Endothelial cell of umbilical vein (primary cell): ENCODE results near the gene BCL2. TPM values are rescaled to one million over a fixed set of nuclear protein-coding genes. Genes with fewer than 3 reads are reported as not detected.

ENCODE experiments used
- BruUV-seq: library from RNA; stranded (reverse); fragments of 400-500 nt; replicated peaks from 2 replicates; lab custom pipeline; 2021; lab: Mats Ljungman, UMichigan
- CTCF ChIA-PET: fragments of 300-600, 350-600 bp; sonication (Branson Sonifier 250); formaldehyde crosslinking; loops from one replicate; lab custom pipeline; 2021; ENCODE audit warnings: antibody characterized with exemption, inconsistent platforms; lab: Charles Lee
- POLR2A ChIA-PET: fragments of 300-600, 350-600 bp; sonication (Branson Sonifier 250); formaldehyde crosslinking; loops from one replicate; lab custom pipeline; 2021; ENCODE audit warnings: antibody characterized with exemption, inconsistent platforms; lab: Charles Lee
- DNase-seq: peaks from one replicate; pipeline ENCODE4 v3.0.0-alpha.2; 2011; ENCODE audit warnings: low read depth, low spot score
- FAIRE-seq: peaks from 2 replicates; lab custom pipeline; 2011; peaks lifted over from hg19 to GRCh38; lab: Jason Lieb, UNC
- H2AFZ ChIP-seq: 2 replicates; pipeline ENCODE4 v1.6.0; 2012; ENCODE audit warnings: low read depth, low read length, control low read depth, inconsistent platforms
- H3K27ac ChIP-seq: 2 replicates; pipeline ENCODE4 v1.5.1; 2011; ENCODE audit warnings: low read depth, mild to moderate bottlenecking, control low read depth, low read length, moderate library complexity; ENCODE audit not compliant: insufficient read depth
- H3K27me3 ChIP-seq, 2 experiments: 2 replicates each; pipeline versions ENCODE4 v1.6.0 to v1.6.1; 2011; ENCODE audit warnings: low read length in 2 of 2, mixed read lengths in 1 of 2; ENCODE audit not compliant: control insufficient read depth in 2 of 2, insufficient read depth in 2 of 2
- H3K36me3 ChIP-seq, 2 experiments: 2 replicates in 1 of 2; 3 replicates in 1 of 2; pipeline ENCODE4 v1.5.1; 2011; ENCODE audit warnings: low read length in 2 of 2, mild to moderate bottlenecking in 1 of 2, moderate library complexity in 1 of 2; ENCODE audit not compliant: control insufficient read depth in 2 of 2, insufficient read depth in 2 of 2; ENCODE audit errors: extremely low read depth in 1 of 2
- H3K4me1 ChIP-seq: 3 replicates; pipeline ENCODE4 v1.5.1; 2011; ENCODE audit warnings: mild to moderate bottlenecking, low read length; ENCODE audit not compliant: control insufficient read depth, insufficient read depth; ENCODE audit errors: extremely low read depth
- H3K4me2 ChIP-seq: 2 replicates; pipeline ENCODE4 v1.6.1; 2011; ENCODE audit warnings: low read length, control low read depth, mixed read lengths; ENCODE audit not compliant: insufficient read depth
- H3K4me3 ChIP-seq, 3 experiments: fragments of 200-600 bp in 1 of 3; sonication (generic), shearing (Covaris generic) in 1 of 3; replicated peaks in 1 of 3; 2 replicates each; pipeline ENCODE4 v1.5.1; 2011 to 2016; ENCODE audit warnings: control low read depth in 3 of 3, low read length in 3 of 3, mild to moderate bottlenecking in 2 of 3, inconsistent platforms in 1 of 3, low read depth in 1 of 3, moderate library complexity in 1 of 3; ENCODE audit not compliant: insufficient read depth in 1 of 3
- H3K79me2 ChIP-seq: 2 replicates; pipeline ENCODE4 v1.6.0; 2012; ENCODE audit warnings: low read length, inconsistent platforms; ENCODE audit not compliant: control insufficient read depth, insufficient read depth
- H3K9ac ChIP-seq: replicated peaks from 2 replicates; pipeline ENCODE3; 2011; ENCODE audit warnings: low read length, control low read depth; ENCODE audit not compliant: insufficient read depth; ENCODE audit errors: extremely low read depth
- H3K9me1 ChIP-seq: replicated peaks from 3 replicates; pipeline ENCODE4 v1.6.0; 2011; ENCODE audit warnings: mild to moderate bottlenecking, low read length; ENCODE audit not compliant: control insufficient read depth, insufficient read depth; ENCODE audit errors: extremely low read depth
- H3K9me3 ChIP-seq: replicated peaks from 2 replicates; pipeline ENCODE4 v1.5.1; 2012; ENCODE audit warnings: low read length, inconsistent platforms; ENCODE audit not compliant: control insufficient read depth, insufficient read depth
- H4K20me1 ChIP-seq: replicated peaks from 2 replicates; pipeline ENCODE3; 2011; ENCODE audit warnings: mild to moderate bottlenecking, low read length; ENCODE audit not compliant: control insufficient read depth, insufficient read depth; ENCODE audit errors: extremely low read depth
- CTCF ChIP-seq, 2 donors: IDR thresholded peaks; 1 replicate in 1 of 2; 2 replicates in 1 of 2; pipeline ENCODE4 v1.5.1; 2011; ENCODE audit warnings: low read length in 2 of 2, mild to moderate bottlenecking in 2 of 2, moderate library complexity in 2 of 2, control low read depth in 1 of 2, inconsistent platforms in 1 of 2, low read depth in 1 of 2; ENCODE audit not compliant: insufficient read depth in 1 of 2; ENCODE audit errors: extremely low read depth in 1 of 2
- EZH2 ChIP-seq: IDR thresholded peaks from 2 replicates; pipeline ENCODE4 v1.6.1; 2012; ENCODE audit warnings: borderline replicate concordance, low read depth, mild to moderate bottlenecking, moderate library complexity, low read length, inconsistent platforms; ENCODE audit not compliant: severe bottlenecking
- FOS ChIP-seq: IDR thresholded peaks from 2 replicates; pipeline ENCODE4 v1.6.1; 2011; ENCODE audit warnings: mild to moderate bottlenecking, low read length, moderate library complexity, borderline replicate concordance; ENCODE audit not compliant: insufficient read depth
- GATA2 ChIP-seq: IDR thresholded peaks from 2 replicates; pipeline ENCODE4 v1.7.0; 2011; ENCODE audit warnings: low read depth, mild to moderate bottlenecking, moderate library complexity, mixed read lengths, low read length; ENCODE audit not compliant: insufficient read length, insufficient read depth
- JUN ChIP-seq: IDR thresholded peaks from 2 replicates; pipeline ENCODE4 v1.6.1; 2011; ENCODE audit warnings: borderline replicate concordance, low read depth; ENCODE audit not compliant: insufficient read length, insufficient read depth
- MAX ChIP-seq: IDR thresholded peaks from 2 replicates; pipeline ENCODE4 v1.6.1; 2011; ENCODE audit not compliant: insufficient read depth, insufficient read length
- MYC ChIP-seq: IDR thresholded peaks from one replicate; pipeline ENCODE4 v1.6.1; 2011; ENCODE audit warnings: mild to moderate bottlenecking, low read depth, low read length
- POLR2A ChIP-seq: IDR thresholded peaks from 2 replicates; pipeline ENCODE4 v1.6.1; 2012; ENCODE audit warnings: low read depth, mild to moderate bottlenecking, control low read depth, low read length
- POLR2AphosphoS5 ChIP-seq: IDR thresholded peaks from 2 replicates; pipeline ENCODE4 v1.6.1; 2012; ENCODE audit warnings: low read depth, mild to moderate bottlenecking, control low read depth, low read length, moderate library complexity; ENCODE audit not compliant: insufficient read depth
- dilution Hi-C: fragments of 300-500 bp; cut with MboI; formaldehyde crosslinking; loops from one replicate; pipeline ENCODE4 v1.15.0; 2019; ENCODE audit warnings: low sequenced_read_pairs; ENCODE audit not compliant: extremely low pct_ligation_motif_present
- intact Hi-C: fragments of 100-400 bp; cut with micrococcal nuclease; formaldehyde crosslinking; loops from one replicate; pipeline ENCODE4 v1.10.0; 2022
- polyA plus RNA-seq, 4 experiments: library from polyadenylated mRNA; depleted of rRNA in 3 of 4; stranded (reverse) in 3 of 4; unstranded in 1 of 4; fragments of >200 nt; gene quantifications; 2 replicates each; pipeline versions ENCODE4 v1.2.1 to v1.2.3, GENCODE V29; 2011 to 2012; ENCODE audit warnings: missing spikeins in 1 of 4
- total RNA-seq: library from RNA; stranded (reverse); gene quantifications from 2 replicates; pipeline ENCODE4 v1.2.3, GENCODE V29; 2021

The BCL2 gene
- total and polyA plus RNA-seq, 2 donors (not counting 3 experiments of a cell fraction or from before 2014, with no cell fraction given) = 0.35 to 5.0 TPM

- DNase-seq (no peak), FAIRE-seq (no peak)
- no peaks in the 10 kb centered on the region for H3K9me1 ChIP-seq
- H3K36me3 ChIP-seq = no peaks in the 10 kb centered on the region
- H4K20me1 ChIP-seq = no peaks in the 10 kb centered on the region
- CTCF ChIA-PET = interaction anchor here (1.3 to 3.9 kb wide), 3 partner anchors 10 to 299 kb away, joined by 5 to 30 read pairs (median 5); no protein-coding TSS in a partner anchor
- BruUV-seq = no TSS peak
- POLR2A ChIA-PET = no interaction called here
- peaks cover 0 to 9% of the 10 kb centered on the region in 2 experiments for H3K27me3 ChIP-seq
- TF ChIP-seq FOS (peak; percentile 26), MYC (no peak), EZH2 (peak; percentile 7)
- no peaks in the 10 kb centered on the region for H3K79me2 ChIP-seq
- H3K4me3 ChIP-seq = no peak overlapping the region
- H3K9ac ChIP-seq = no peak overlapping the region
- no peaks in the 10 kb centered on the region for H3K9me3 ChIP-seq
- peak overlapping the region; percentile 8 for H3K4me2 ChIP-seq
- dilution Hi-C loops (no loop called here), intact Hi-C loops (loop anchor here (10.0 kb wide), 1 partner anchor 722 kb away; no protein-coding TSS in a partner anchor)
- H3K4me1 ChIP-seq = peaks cover 20% of the 10 kb centered on the region
- H3K27ac ChIP-seq = no peak overlapping the region
- H2AFZ ChIP-seq = no peak overlapping the region
Observed at GRCh38 chr18:63316612-63317555, 2.7 kb downstream of the BCL2 start.

- no TSS peak for BruUV-seq
- Histone ChIP-seq H3K9me3 (no peaks in the 10 kb centered on the region), H3K79me2 (no peaks in the 10 kb centered on the region), H3K4me2 (no peak overlapping the region), H3K4me3 (no peak overlapping the region), H3K9me1 (no peaks in the 10 kb centered on the region), H3K4me1 (peaks cover 17% of the 10 kb centered on the region), H3K9ac (no peak overlapping the region), H3K27ac (no peak overlapping the region), H4K20me1 (no peaks in the 10 kb centered on the region), H3K27me3 (peaks cover 0 to 9% of the 10 kb centered on the region in 2 experiments), H2AFZ (no peak overlapping the region), H3K36me3 (no peaks in the 10 kb centered on the region)
- dilution Hi-C loops (no loop called here), intact Hi-C loops (loop anchor here (10.0 kb wide), 1 partner anchor 721 kb away; no protein-coding TSS in a partner anchor)
- DNase-seq (no peak), FAIRE-seq (no peak)
- ChIA-PET CTCF (no interaction called here), POLR2A (no interaction called here)
- TF ChIP-seq EZH2 (no peak), POLR2AphosphoS5 (no peak), CTCF (IDR thresholded peaks at IDR 0.05; ENCODE audit: extremely low read depth in 1 of 2, insufficient read depth in 1 of 2, low read depth in 1 of 2, low read length in 2 of 2) (no peak), MAX (no peak), FOS (no peak), JUN (no peak), MYC (no peak), GATA2 (no peak), POLR2A (no peak)
Observed at GRCh38 chr18:63315876-63316275, 3.7 kb downstream of the BCL2 start.
